CD4-positive, alpha-beta memory T cell (primary cell): ENCODE results near the gene TSSC4. TPM values are rescaled to one million over a fixed set of nuclear protein-coding genes. Genes with fewer than 3 reads are reported as not detected.

Experiments
- CTCF ChIA-PET: fragments of 350-600 bp; sonication (Branson Sonifier 250); formaldehyde crosslinking; loops from one replicate; lab custom pipeline; 2021; ENCODE audit warnings: inconsistent platforms; ENCODE audit not compliant: partially characterized antibody; lab: Charles Lee
- POLR2A ChIA-PET: fragments of 350-600 bp; sonication (Branson Sonifier 250); formaldehyde crosslinking; loops from one replicate; lab custom pipeline; 2021; ENCODE audit not compliant: partially characterized antibody; lab: Charles Lee
- DNase-seq, 5 donors: peaks; one replicate each; pipeline versions ENCODE4 v3.0.0 to v3.0.0-alpha.2; 2020 to 2022; ENCODE audit warnings: mixed read lengths in 1 of 5
- H3K27ac ChIP-seq: one replicate; pipeline ENCODE4 v1.7.0; 2013; ENCODE audit warnings: low read depth, low read length
- H3K27me3 ChIP-seq: 2 replicates; pipeline ENCODE4 v1.7.0; 2013; ENCODE audit warnings: mild to moderate bottlenecking, low read length, moderate library complexity; ENCODE audit not compliant: insufficient read depth
- H3K36me3 ChIP-seq: 2 replicates; pipeline ENCODE4 v1.7.0; 2013; ENCODE audit warnings: mild to moderate bottlenecking, low read length, moderate library complexity; ENCODE audit not compliant: insufficient read depth
- H3K4me1 ChIP-seq: 2 replicates; pipeline ENCODE4 v1.7.0; 2013; ENCODE audit warnings: mild to moderate bottlenecking, low read length, moderate library complexity; ENCODE audit not compliant: insufficient read depth
- H3K4me3 ChIP-seq, 2 donors: one replicate each; pipeline ENCODE4 v1.7.0; 2013; ENCODE audit warnings: low read length in 2 of 2, mild to moderate bottlenecking in 1 of 2
- H3K9me3 ChIP-seq, 2 donors: one replicate each; pipeline ENCODE4 v1.7.0; 2013; ENCODE audit warnings: low read length in 2 of 2, control low read depth in 1 of 2; ENCODE audit not compliant: control insufficient read depth in 1 of 2
- H3K27ac Mint-ChIP-seq, 7 donors: one replicate each; pipeline ENCODE4 v1.8.0; 2020 to 2021; ENCODE audit warnings: mixed read lengths in 7 of 7, mild to moderate bottlenecking in 6 of 7, inconsistent platforms in 3 of 7, moderate library complexity in 3 of 7
- H3K27me3 Mint-ChIP-seq, 2 donors: one replicate each; pipeline ENCODE4 v1.8.0; 2020 to 2021; ENCODE audit warnings: mixed read lengths in 2 of 2
- H3K36me3 Mint-ChIP-seq, 2 donors: one replicate each; pipeline ENCODE4 v1.8.0; 2020 to 2021; ENCODE audit warnings: mixed read lengths in 2 of 2, inconsistent platforms in 1 of 2, mild to moderate bottlenecking in 1 of 2
- H3K4me1 Mint-ChIP-seq, 4 donors: one replicate each; pipeline ENCODE4 v1.8.0; 2020 to 2021; ENCODE audit warnings: mixed read lengths in 4 of 4, mild to moderate bottlenecking in 1 of 4
- H3K4me3 Mint-ChIP-seq, 8 donors: one replicate each; pipeline ENCODE4 v1.8.0; 2020 to 2021; ENCODE audit warnings: mixed read lengths in 8 of 8, mild to moderate bottlenecking in 7 of 8, moderate library complexity in 6 of 8, inconsistent platforms in 3 of 8
- H3K9me3 Mint-ChIP-seq, 8 donors: one replicate each; pipeline ENCODE4 v1.8.0; 2020 to 2021; ENCODE audit warnings: mixed read lengths in 8 of 8, mild to moderate bottlenecking in 5 of 8, inconsistent platforms in 3 of 8, moderate library complexity in 1 of 8
- intact Hi-C: fragments of 100-400 bp; cut with micrococcal nuclease; formaldehyde crosslinking; loops from one replicate; pipeline ENCODE4 v1.15.1; 2023
- polyA plus RNA-seq, 2 donors: library from polyadenylated mRNA; unstranded; fragments of 300-500 nt; fragmentation: Illumina TruSeq; gene quantifications; one replicate each; pipeline ENCODE4 v1.2.3, GENCODE V29; 2021
- total RNA-seq, 2 experiments: library from RNA; stranded (reverse); gene quantifications; one replicate each; pipeline ENCODE4 v1.2.3, GENCODE V29; 2021

The TSSC4 gene
- total and polyA plus RNA-seq, 4 experiments from 2014 or later = 54.6 to 79.8 (median 62.2) TPM

- Histone ChIP-seq H3K36me3 (no peaks in the 10 kb centered on the region), H3K4me3 (peak overlapping the region; percentile 29 to 76), H3K27me3 (no peaks in the 10 kb centered on the region), H3K4me1 (peaks cover 39% of the 10 kb centered on the region), H3K27ac (peak overlapping the region; percentile 77), H3K9me3 (no peaks in the 10 kb centered on the region)
- ChIA-PET POLR2A (interaction anchor here (0.7 to 4.6 kb wide), 7 partner anchors 9 to 551 kb away, joined by 3 to 50 read pairs (median 18); partner anchors contain the start of genes C11orf21, TSPAN32 and TSSC4), CTCF (interaction anchor here (1.0 to 2.4 kb wide), 4 partner anchors 9 to 73 kb away, joined by 5 to 17 read pairs (median 8); partner anchors contain the start of gene TSSC4)
- peak overlapping the region; percentile 80 to 88 (median 82) for H3K4me3 Mint-ChIP-seq
- peaks cover 11 to 41% (median 26%) of the 10 kb centered on the region in 4 donors for H3K4me1 Mint-ChIP-seq
- H3K27ac Mint-ChIP-seq = peak overlapping the region; percentile 66 to 90 (median 77)
- H3K9me3 Mint-ChIP-seq = peaks cover 0 to 2% (median 0%) of the 10 kb centered on the region in 8 donors
- H3K36me3 Mint-ChIP-seq = peaks cover 1 to 3% of the 10 kb centered on the region in 2 donors
- peak in 4 of 5 donors; percentile 45 to 66 (median 58) for DNase-seq
- no peaks in the 10 kb centered on the region for H3K27me3 Mint-ChIP-seq
- intact Hi-C loops = loop anchor here (1.0 to 5.0 kb wide), 2 partner anchors 23 to 75 kb away; partner anchors contain the start of genes C11orf21, TSPAN32 and TSSC4
Observed at GRCh38 chr11:2377511-2378443, 22.8 kb upstream of the TSSC4 start.

- Histone ChIP-seq H3K36me3 (no peaks in the 10 kb centered on the region), H3K4me3 (peak overlapping the region; percentile 29 to 76), H3K27ac (peak overlapping the region; percentile 77), H3K9me3 (no peaks in the 10 kb centered on the region), H3K27me3 (no peaks in the 10 kb centered on the region), H3K4me1 (peaks cover 48% of the 10 kb centered on the region)
- Mint-ChIP-seq H3K4me3 (peak overlapping the region; percentile 80 to 88 (median 82)), H3K9me3 (peaks cover 0 to 2% (median 0%) of the 10 kb centered on the region in 8 donors), H3K36me3 (peaks cover 1 to 3% of the 10 kb centered on the region in 2 donors), H3K4me1 (peaks cover 14 to 49% (median 32%) of the 10 kb centered on the region in 4 donors), H3K27me3 (no peaks in the 10 kb centered on the region), H3K27ac (peak overlapping the region in 6 of 7 donors; percentile 77 to 91 (median 82))
- ChIA-PET POLR2A (interaction anchor here (0.7 to 4.6 kb wide), 7 partner anchors 9 to 550 kb away, joined by 3 to 50 read pairs (median 18); partner anchors contain the start of genes C11orf21, TSPAN32 and TSSC4), CTCF (interaction anchor here (1.0 to 2.4 kb wide), 4 partner anchors 8 to 74 kb away, joined by 5 to 17 read pairs (median 8); partner anchors contain the start of gene TSSC4)
- intact Hi-C loops = loop anchor here (5.0 kb wide), 1 partner anchor 76 kb away; the partner anchor contains the start of genes C11orf21 and TSPAN32
- no peak for DNase-seq
Observed at GRCh38 chr11:2378527-2379210, 21.9 kb upstream of the TSSC4 start.

- H3K27me3 ChIP-seq = no peaks in the 10 kb centered on the region
- H3K27ac Mint-ChIP-seq = peak overlapping the region in 6 of 7 donors; percentile 22 to 88 (median 58)
- peaks cover 16 to 56% (median 38%) of the 10 kb centered on the region in 4 donors for H3K4me1 Mint-ChIP-seq
- peaks cover 54% of the 10 kb centered on the region for H3K4me1 ChIP-seq
- no peaks in the 10 kb centered on the region for H3K9me3 ChIP-seq
- H3K4me3 Mint-ChIP-seq = peak overlapping the region; percentile 16 to 80 (median 51)
- intact Hi-C loops = loop anchor here (5.0 kb wide), 1 partner anchor 77 kb away; the partner anchor contains the start of genes C11orf21 and TSPAN32
- no peaks in the 10 kb centered on the region for H3K27me3 Mint-ChIP-seq
- POLR2A ChIA-PET = no interaction called here
- peaks cover 0 to 2% (median 0%) of the 10 kb centered on the region in 8 donors for H3K9me3 Mint-ChIP-seq
- CTCF ChIA-PET = no interaction called here
- no peak overlapping the region for H3K4me3 ChIP-seq
- no peak overlapping the region for H3K27ac ChIP-seq
- H3K36me3 ChIP-seq = no peaks in the 10 kb centered on the region
- peaks cover 3% of the 10 kb centered on the region in 2 donors for H3K36me3 Mint-ChIP-seq
- DNase-seq = no peak
Observed at GRCh38 chr11:2379466-2380174, 20.9 kb upstream of the TSSC4 start.

- intact Hi-C loops = no loop called here
- Mint-ChIP-seq H3K27me3 (no peaks in the 10 kb centered on the region), H3K4me3 (peak overlapping the region in 6 of 8 donors; percentile 21 to 65 (median 45))
Observed at GRCh38 chr11:2380396-2380795, 20.2 kb upstream of the TSSC4 start.

GRCh38 chr11:2380807-2381350 is 19.7 kb upstream of the TSSC4 start:
- POLR2A ChIA-PET = no interaction called here
- peaks cover 0 to 3% of the 10 kb centered on the region in 2 donors for H3K36me3 Mint-ChIP-seq
- intact Hi-C loops = no loop called here
- H3K36me3 ChIP-seq = no peaks in the 10 kb centered on the region
- H3K4me1 Mint-ChIP-seq = peaks cover 21 to 69% (median 48%) of the 10 kb centered on the region in 4 donors
- no peaks in the 10 kb centered on the region for H3K27me3 ChIP-seq
- H3K4me1 ChIP-seq = peaks cover 64% of the 10 kb centered on the region
- peak in 1 of 5 donors; percentile 21 for DNase-seq
- no peaks in the 10 kb centered on the region for H3K27me3 Mint-ChIP-seq
- peak overlapping the region in 4 of 7 donors; percentile 48 to 80 (median 68) for H3K27ac Mint-ChIP-seq
- H3K9me3 Mint-ChIP-seq = peaks cover 0 to 2% (median 0%) of the 10 kb centered on the region in 8 donors
- no peak overlapping the region for H3K27ac ChIP-seq
- no peak overlapping the region for H3K4me3 ChIP-seq
- H3K9me3 ChIP-seq = no peaks in the 10 kb centered on the region
- peak overlapping the region in 5 of 8 donors; percentile 12 to 53 (median 36) for H3K4me3 Mint-ChIP-seq
- CTCF ChIA-PET = no interaction called here

More at GRCh38 chr11:2380396-2380795, 20.2 kb upstream of the TSSC4 start:
- H3K27me3 ChIP-seq = no peaks in the 10 kb centered on the region
- Mint-ChIP-seq H3K4me1 (peaks cover 17 to 64% (median 45%) of the 10 kb centered on the region in 4 donors), H3K9me3 (no peaks in the 10 kb centered on the region), H3K27ac (peak overlapping the region in 4 of 7 donors; percentile 48 to 80 (median 74)), H3K36me3 (peaks cover 0 to 3% of the 10 kb centered on the region in 2 donors)
- no peaks in the 10 kb centered on the region for H3K36me3 ChIP-seq
- H3K27ac ChIP-seq = no peak overlapping the region
- peak in 1 of 5 donors; percentile 26 for DNase-seq
- POLR2A ChIA-PET = no interaction called here
- CTCF ChIA-PET = no interaction called here
- H3K9me3 ChIP-seq = no peaks in the 10 kb centered on the region
- peaks cover 61% of the 10 kb centered on the region for H3K4me1 ChIP-seq
- no peak overlapping the region for H3K4me3 ChIP-seq

GRCh38 chr11:2381494-2382128 is 18.9 kb upstream of the TSSC4 start:
- H3K36me3 Mint-ChIP-seq = peaks cover 0 to 3% of the 10 kb centered on the region in 2 donors
- H3K9me3 Mint-ChIP-seq = peaks cover 0 to 2% (median 0%) of the 10 kb centered on the region in 8 donors
- H3K4me3 Mint-ChIP-seq = peak overlapping the region in 4 of 8 donors; percentile 12 to 53 (median 48)
- CTCF ChIA-PET = no interaction called here
- POLR2A ChIA-PET = no interaction called here
- H3K4me1 ChIP-seq = peaks cover 70% of the 10 kb centered on the region
- peaks cover 21 to 76% (median 53%) of the 10 kb centered on the region in 4 donors for H3K4me1 Mint-ChIP-seq
- intact Hi-C loops = no loop called here
- H3K36me3 ChIP-seq = no peaks in the 10 kb centered on the region
- no peak overlapping the region for H3K27ac ChIP-seq
- DNase-seq = peak in 1 of 5 donors; percentile 43
- H3K9me3 ChIP-seq = no peaks in the 10 kb centered on the region
- H3K27me3 Mint-ChIP-seq = no peaks in the 10 kb centered on the region
- no peaks in the 10 kb centered on the region for H3K27me3 ChIP-seq
- H3K4me3 ChIP-seq = no peak overlapping the region
- H3K27ac Mint-ChIP-seq = peak overlapping the region in 5 of 7 donors; percentile 25 to 81 (median 70)
